Cardiac muscle cell (in vitro differentiated cells and primary cell): ENCODE measurements around the gene INTS3. TPM values are rescaled to one million over a fixed set of nuclear protein-coding genes. Genes with fewer than 3 reads are reported as not detected.
"Not testable (repeated sequence)": the region's sequence is repeated elsewhere in the genome, so short reads cannot be mapped to it uniquely, and the experiment has no call there.

ENCODE experiments used
- DNase-seq, 2 donors: peaks; one replicate each; pipeline versions ENCODE4 v3.0.0 to v3.0.0-alpha.2; 2010 to 2017; ENCODE audit warnings: low read depth in 1 of 2, low spot score in 1 of 2
- H3K27ac ChIP-seq: fragments of 200-600 bp; sonication (generic); 2 replicates; pipeline ENCODE4 v1.5.1; 2016
- H3K27me3 ChIP-seq: fragments of 200-600 bp; sonication (generic); 2 replicates; pipeline ENCODE4 v1.6.0; 2016; ENCODE audit warnings: control low read depth
- H3K36me3 ChIP-seq: fragments of 200-600 bp; sonication (generic); 2 replicates; pipeline ENCODE4 v1.5.1; 2016; ENCODE audit warnings: control low read depth
- H3K4me1 ChIP-seq: fragments of 200-600 bp; sonication (generic); 2 replicates; pipeline ENCODE4 v1.8.1; 2017; ENCODE audit warnings: low read depth, mild to moderate bottlenecking, mixed run types
- H3K4me3 ChIP-seq: fragments of 200-600 bp; sonication (generic); 2 replicates; pipeline ENCODE4 v1.5.1; 2016; ENCODE audit warnings: mild to moderate bottlenecking
- H3K9me3 ChIP-seq: fragments of 200-600 bp; sonication (generic); 2 replicates; pipeline ENCODE4 v1.5.1; 2017; ENCODE audit warnings: low read depth, mild to moderate bottlenecking, control low read depth
- CTCF ChIP-seq: IDR thresholded peaks from 2 replicates; pipeline ENCODE4 v1.5.1; 2012; ENCODE audit warnings: low read depth, mild to moderate bottlenecking, low read length
- polyA plus RNA-seq: library from polyadenylated mRNA; unstranded; fragments of >200 nt; fragmentation: Nextera tagmentation; extraction: Ambion mirVana; gene quantifications from 2 replicates; pipeline ENCODE4 v1.2.1, GENCODE V29; 2016
- total RNA-seq: library from RNA; depleted of rRNA; stranded (reverse); fragments of >200 nt; gene quantifications from 2 replicates; pipeline ENCODE4 v1.2.3, GENCODE V29; 2016

INTS3 gene
- total and polyA plus RNA-seq, 2 experiments from 2014 or later: 39.7 to 73.5 TPM

DNA sequence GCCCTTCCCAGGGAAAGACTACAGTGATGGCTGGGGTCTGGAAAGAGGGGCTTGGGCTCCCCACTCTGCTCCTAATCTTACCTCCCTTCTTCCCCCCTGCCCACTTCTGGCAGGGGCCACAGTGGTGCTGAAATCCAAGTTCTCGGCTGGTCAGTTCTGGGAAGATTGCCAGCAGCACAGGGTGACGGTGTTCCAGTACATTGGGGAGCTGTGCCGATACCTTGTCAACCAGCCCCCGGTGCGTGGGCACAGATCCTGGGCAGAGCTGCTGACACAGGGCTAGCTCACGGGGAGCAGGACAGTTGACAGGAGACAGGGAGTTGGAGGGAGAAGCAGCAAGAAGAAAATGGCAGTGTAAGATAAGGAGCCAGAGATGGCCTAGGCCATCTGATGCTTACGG is 49.8 kb downstream of the INTS3 start:
- Histone ChIP-seq H3K27me3 (no peaks in the 10 kb centered on the region), H3K27ac (no peak overlapping the region), H3K9me3 (no peaks in the 10 kb centered on the region), H3K4me3 (no peak overlapping the region), H3K36me3 (peaks cover 8% of the 10 kb centered on the region), H3K4me1 (peaks cover 3% of the 10 kb centered on the region)
- no peak for TF ChIP-seq CTCF
- peak in 1 of 2 donors; percentile 39 for DNase-seq

- no peaks in the 10 kb centered on the region for H3K9me3 ChIP-seq
- no peak for TF ChIP-seq CTCF
- DNase-seq: no peak
- no peak overlapping the region for H3K4me3 ChIP-seq
- H3K27ac ChIP-seq: no peak overlapping the region
- peaks cover 3% of the 10 kb centered on the region for H3K4me1 ChIP-seq
- peaks cover 3% of the 10 kb centered on the region for H3K36me3 ChIP-seq
- H3K27me3 ChIP-seq: no peaks in the 10 kb centered on the region
Observed at GRCh38 chr1:153778051-153778823, 50.4 kb downstream of the INTS3 start.

DNA sequence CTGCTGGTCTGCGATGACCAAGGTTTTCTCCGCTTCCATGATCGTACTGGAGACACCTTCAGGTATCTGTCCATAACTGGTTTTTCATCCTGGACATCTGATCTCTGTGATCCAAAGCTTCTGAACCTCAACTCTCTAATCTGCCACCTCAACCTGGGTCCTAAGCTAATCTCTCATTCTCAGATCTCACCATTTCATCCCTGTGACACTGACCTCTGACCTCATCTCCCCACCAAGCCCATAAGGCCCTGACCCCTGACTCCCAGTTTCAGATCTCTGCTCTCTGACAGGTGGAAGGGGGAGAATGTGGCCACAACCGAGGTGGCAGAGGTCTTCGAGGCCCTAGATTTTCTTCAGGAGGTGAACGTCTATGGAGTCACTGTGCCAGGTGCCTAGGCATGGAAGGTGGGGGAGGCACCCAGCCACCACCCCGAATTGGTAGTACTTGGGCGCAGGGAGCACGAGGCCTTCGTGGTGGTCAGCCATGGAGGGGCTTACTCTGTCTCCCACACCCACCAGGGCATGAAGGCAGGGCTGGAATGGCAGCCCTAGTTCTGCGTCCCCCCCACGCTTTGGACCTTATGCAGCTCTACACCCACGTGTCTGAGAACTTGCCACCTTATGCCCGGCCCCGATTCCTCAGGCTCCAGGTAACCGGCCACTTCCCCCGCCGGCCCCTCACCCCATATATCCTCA is 51.1 kb downstream of the INTS3 start:
- no peak for TF ChIP-seq CTCF
- DNase-seq: no peak
- no peak overlapping the region for H3K4me3 ChIP-seq
- H3K36me3 ChIP-seq: no peaks in the 10 kb centered on the region
- H3K4me1 ChIP-seq: peaks cover 3% of the 10 kb centered on the region
- no peaks in the 10 kb centered on the region for H3K27me3 ChIP-seq
- no peaks in the 10 kb centered on the region for H3K9me3 ChIP-seq
- no peak overlapping the region for H3K27ac ChIP-seq

- Histone ChIP-seq H3K27me3 (no peaks in the 10 kb centered on the region), H3K4me1 (peaks cover 3% of the 10 kb centered on the region), H3K36me3 (no peaks in the 10 kb centered on the region), H3K4me3 (no peak overlapping the region), H3K9me3 (no peaks in the 10 kb centered on the region), H3K27ac (no peak overlapping the region)
- DNase-seq: peak; percentile 16 to 51
- no peak for TF ChIP-seq CTCF
Observed at GRCh38 chr1:153779781-153780541, 52.1 kb downstream of the INTS3 start.

GRCh38 chr1:153780551-153780950 is 52.7 kb downstream of the INTS3 start:
- TF ChIP-seq CTCF: no peak
- Histone ChIP-seq H3K4me1 (peaks cover 3% of the 10 kb centered on the region), H3K36me3 (no peaks in the 10 kb centered on the region), H3K27me3 (no peaks in the 10 kb centered on the region), H3K9me3 (no peaks in the 10 kb centered on the region), H3K4me3 (no peak overlapping the region), H3K27ac (no peak overlapping the region)
- no peak for DNase-seq

DNA sequence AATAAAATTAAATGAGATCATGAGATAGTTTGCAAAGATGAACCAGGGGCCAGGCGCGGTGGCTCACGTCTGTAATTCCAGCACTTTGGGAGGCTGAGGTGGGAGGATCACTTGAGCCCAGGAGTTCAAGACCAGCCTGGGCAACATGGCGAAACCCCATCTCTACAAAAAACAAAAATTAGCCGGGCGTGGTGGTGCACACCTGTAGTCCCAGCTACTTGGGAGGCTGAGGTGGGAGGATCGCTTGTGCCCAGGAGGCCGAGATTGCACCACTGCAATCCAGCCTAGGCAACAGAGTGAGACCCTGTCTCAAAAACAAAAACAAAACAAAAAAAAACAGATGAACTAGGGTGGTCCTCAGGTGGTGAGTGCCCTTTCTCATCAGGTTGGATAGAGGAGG is 54.8 kb downstream of the INTS3 start:
- not testable (repeated sequence) for H3K36me3 ChIP-seq, H3K27me3 ChIP-seq, DNase-seq, H3K9me3 ChIP-seq, H3K4me1 ChIP-seq
- Histone ChIP-seq H3K27ac (peak overlapping the region; percentile 82), H3K4me3 (peak overlapping the region; percentile 59)
